Measurements from ENCODE around the gene CABCOCO1. TPM values are rescaled to one million over a fixed set of nuclear protein-coding genes. Genes with fewer than 3 reads are reported as not detected.

The CABCOCO1 gene
- total and polyA plus RNA-seq, 10 of the 15 experiments (the other 5 are each of a cell fraction or from before 2014, with no cell fraction given): not detected

DNA sequence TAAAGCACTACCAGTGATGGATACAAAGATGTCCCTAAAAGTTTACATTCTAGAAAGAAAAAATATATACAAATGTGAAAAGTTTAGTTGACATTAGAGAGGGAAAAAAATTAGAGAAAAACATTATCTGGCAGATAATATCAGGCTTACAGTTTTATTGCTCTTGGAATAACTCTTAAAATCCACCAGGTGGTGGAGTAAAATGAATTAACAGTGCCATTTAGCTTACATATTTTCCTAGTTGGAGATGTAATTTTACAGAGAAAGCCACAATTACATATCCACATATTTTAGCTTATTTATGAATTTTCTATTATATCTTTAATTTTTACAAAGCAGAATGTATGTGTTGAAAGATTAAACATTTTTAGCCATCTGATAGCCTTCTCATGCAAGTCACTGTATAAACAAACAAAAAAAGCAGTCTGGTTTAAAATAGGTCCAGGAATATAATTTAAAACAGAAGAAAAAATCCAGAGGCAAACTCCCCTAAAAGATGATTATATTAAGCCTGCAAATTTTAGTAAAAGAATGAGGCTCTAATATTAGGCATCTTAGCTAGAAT is 6.5 kb downstream of the CABCOCO1 start:
- intact Hi-C loops (cut with micrococcal nuclease; ENCODE audit: unreplicated experiment) (no loop called here), in situ Hi-C loops (cut with MboI) (no loop called here)
- no peak overlapping the region for H3K27ac ChIP-seq (ENCODE audit: control insufficient read depth, insufficient read depth)
- no peaks in the 10 kb centered on the region for H3K4me1 ChIP-seq (ENCODE audit: control insufficient read depth, insufficient read depth, low read length)
- H3K79me2 ChIP-seq (ENCODE audit: control insufficient read depth, insufficient read depth, low read length): no peaks in the 10 kb centered on the region
- ChIA-PET RAD21 (ENCODE audit: unreplicated experiment) (no interaction called here), SMC1A (ENCODE audit: uncharacterized antibody, unreplicated experiment) (no interaction called here), POLR2A (no interaction called here), CTCF (no interaction called here)
- DNase-seq (ENCODE audit: low read depth, low spot score) (no peak), FAIRE-seq (no peak), ATAC-seq (no peak)
- no peaks in the 10 kb centered on the region for H3K9me3 ChIP-seq (replicated peaks; ENCODE audit: control insufficient read depth, insufficient read depth, low read length)
- no peaks in the 10 kb centered on the region for H3K36me3 ChIP-seq (ENCODE audit: control insufficient read depth in 2 of 2, insufficient read depth in 2 of 2, low read length in 1 of 2)
- BruUV-seq (replicated peaks): no TSS peak
- no peaks in the 10 kb centered on the region for H4K20me1 ChIP-seq (ENCODE audit: control insufficient read depth, insufficient read depth)
- TF ChIP-seq ESRRA (IDR thresholded peaks at IDR 0.05; ENCODE audit: low read length) (no peak), PAX8 (IDR thresholded peaks at IDR 0.05) (no peak), ZNF217 (IDR thresholded peaks at IDR 0.05) (no peak), EED (IDR thresholded peaks at IDR 0.05; ENCODE audit: low read depth) (no peak), KDM1A (IDR thresholded peaks at IDR 0.05; ENCODE audit: borderline replicate concordance) (no peak), CHD2 (IDR thresholded peaks at IDR 0.05; ENCODE audit: borderline replicate concordance, low read depth, low read length) (no peak), MYB (IDR thresholded peaks at IDR 0.05; ENCODE audit: borderline replicate concordance, low read depth, low read length) (no peak)
- TF ChIP-seq, protein P1, sequence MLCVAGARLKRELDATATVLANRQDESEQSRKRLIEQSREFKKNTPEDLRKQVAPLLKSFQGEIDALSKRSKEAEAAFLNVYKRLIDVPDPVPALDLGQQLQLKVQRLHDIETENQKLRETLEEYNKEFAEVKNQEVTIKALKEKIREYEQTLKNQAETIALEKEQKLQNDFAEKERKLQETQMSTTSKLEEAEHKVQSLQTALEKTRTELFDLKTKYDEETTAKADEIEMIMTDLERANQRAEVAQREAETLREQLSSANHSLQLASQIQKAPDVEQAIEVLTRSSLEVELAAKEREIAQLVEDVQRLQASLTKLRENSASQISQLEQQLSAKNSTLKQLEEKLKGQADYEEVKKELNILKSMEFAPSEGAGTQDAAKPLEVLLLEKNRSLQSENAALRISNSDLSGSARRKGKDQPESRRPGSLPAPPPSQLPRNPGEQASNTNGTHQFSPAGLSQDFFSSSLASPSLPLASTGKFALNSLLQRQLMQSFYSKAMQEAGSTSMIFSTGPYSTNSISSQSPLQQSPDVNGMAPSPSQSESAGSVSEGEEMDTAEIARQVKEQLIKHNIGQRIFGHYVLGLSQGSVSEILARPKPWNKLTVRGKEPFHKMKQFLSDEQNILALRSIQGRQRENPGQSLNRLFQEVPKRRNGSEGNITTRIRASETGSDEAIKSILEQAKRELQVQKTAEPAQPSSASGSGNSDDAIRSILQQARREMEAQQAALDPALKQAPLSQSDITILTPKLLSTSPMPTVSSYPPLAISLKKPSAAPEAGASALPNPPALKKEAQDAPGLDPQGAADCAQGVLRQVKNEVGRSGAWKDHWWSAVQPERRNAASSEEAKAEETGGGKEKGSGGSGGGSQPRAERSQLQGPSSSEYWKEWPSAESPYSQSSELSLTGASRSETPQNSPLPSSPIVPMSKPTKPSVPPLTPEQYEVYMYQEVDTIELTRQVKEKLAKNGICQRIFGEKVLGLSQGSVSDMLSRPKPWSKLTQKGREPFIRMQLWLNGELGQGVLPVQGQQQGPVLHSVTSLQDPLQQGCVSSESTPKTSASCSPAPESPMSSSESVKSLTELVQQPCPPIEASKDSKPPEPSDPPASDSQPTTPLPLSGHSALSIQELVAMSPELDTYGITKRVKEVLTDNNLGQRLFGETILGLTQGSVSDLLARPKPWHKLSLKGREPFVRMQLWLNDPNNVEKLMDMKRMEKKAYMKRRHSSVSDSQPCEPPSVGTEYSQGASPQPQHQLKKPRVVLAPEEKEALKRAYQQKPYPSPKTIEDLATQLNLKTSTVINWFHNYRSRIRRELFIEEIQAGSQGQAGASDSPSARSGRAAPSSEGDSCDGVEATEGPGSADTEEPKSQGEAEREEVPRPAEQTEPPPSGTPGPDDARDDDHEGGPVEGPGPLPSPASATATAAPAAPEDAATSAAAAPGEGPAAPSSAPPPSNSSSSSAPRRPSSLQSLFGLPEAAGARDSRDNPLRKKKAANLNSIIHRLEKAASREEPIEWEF (IDR thresholded peaks at IDR 0.05; ENCODE audit: insufficient replicate concordance, low read depth, low read length): no peak
- TF ChIP-seq, protein P2, sequence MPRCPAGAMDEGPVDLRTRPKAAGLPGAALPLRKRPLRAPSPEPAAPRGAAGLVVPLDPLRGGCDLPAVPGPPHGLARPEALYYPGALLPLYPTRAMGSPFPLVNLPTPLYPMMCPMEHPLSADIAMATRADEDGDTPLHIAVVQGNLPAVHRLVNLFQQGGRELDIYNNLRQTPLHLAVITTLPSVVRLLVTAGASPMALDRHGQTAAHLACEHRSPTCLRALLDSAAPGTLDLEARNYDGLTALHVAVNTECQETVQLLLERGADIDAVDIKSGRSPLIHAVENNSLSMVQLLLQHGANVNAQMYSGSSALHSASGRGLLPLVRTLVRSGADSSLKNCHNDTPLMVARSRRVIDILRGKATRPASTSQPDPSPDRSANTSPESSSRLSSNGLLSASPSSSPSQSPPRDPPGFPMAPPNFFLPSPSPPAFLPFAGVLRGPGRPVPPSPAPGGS (IDR thresholded peaks at IDR 0.05; ENCODE audit: borderline replicate concordance, insufficient read depth, low read depth, low read length, poor library complexity, severe bottlenecking): no peak
- no peak overlapping the region for H2AFZ ChIP-seq (ENCODE audit: control insufficient read depth, low read depth, low read length)
- no peak overlapping the region for H3K4me2 ChIP-seq (ENCODE audit: control insufficient read depth, insufficient read depth)
- no peak overlapping the region for H3K4me3 ChIP-seq
- no peak overlapping the region for H3K9ac ChIP-seq (ENCODE audit: control insufficient read depth, insufficient read depth, low read length)
- no peaks in the 10 kb centered on the region for H3K27me3 ChIP-seq (replicated peaks in 1 of 2; ENCODE audit: control insufficient read depth in 2 of 2, insufficient read depth in 2 of 2, low read length in 1 of 2)
